HG02870 (cell line): ENCODE measurements around the gene AMPH.
A peak's percentile ranks its signal among the peaks of the same experiment; 100 is the strongest.
"Not testable (repeated sequence)": the region's sequence is repeated elsewhere in the genome, so short reads cannot be mapped to it uniquely, and the experiment has no call there.

ENCODE experiments used
- ATAC-seq: cut with Tn5 transposase; IDR thresholded peaks from one replicate; pipeline ENCODE4 v1.9.1; 2021; ENCODE audit warnings: mild to moderate bottlenecking, moderate library complexity; ENCODE audit not compliant: unreplicated experiment

The AMPH gene

GRCh38 chr7:38359071-38359601 is 272.0 kb downstream of the AMPH start:
- peak; percentile 70 for ATAC-seq

- not testable (repeated sequence) for ATAC-seq
These were observed 272.8 kb downstream of the AMPH start for GRCh38 chr7:38358273-38358831.

- not testable (repeated sequence) for ATAC-seq
These were observed 276.8 kb downstream of the AMPH start for GRCh38 chr7:38354271-38354851.

GRCh38 chr7:38353431-38353881 is 277.7 kb downstream of the AMPH start:
- not testable (repeated sequence) for ATAC-seq

GRCh38 chr7:38351601-38352000 is 279.6 kb downstream of the AMPH start:
- ATAC-seq = no peak

GRCh38 chr7:38350777-38351176 is 280.4 kb downstream of the AMPH start:
- not testable (repeated sequence) for ATAC-seq

GRCh38 chr7:38349869-38350583 is 281.1 kb downstream of the AMPH start:
- peak; percentile 76 for ATAC-seq

- peak; percentile 23 for ATAC-seq
These were observed 281.9 kb downstream of the AMPH start for GRCh38 chr7:38349126-38349795.

- ATAC-seq = peak; percentile 44
These were observed 285.6 kb downstream of the AMPH start for GRCh38 chr7:38345299-38346172.

- not testable (repeated sequence) for ATAC-seq
These were observed 286.4 kb downstream of the AMPH start for GRCh38 chr7:38344741-38345140.

GRCh38 chr7:38342135-38342534 is 289.0 kb downstream of the AMPH start:
- ATAC-seq = not testable (repeated sequence)

GRCh38 chr7:38341172-38341705 is 289.9 kb downstream of the AMPH start:
- ATAC-seq = peak; percentile 34

GRCh38 chr7:38339953-38340819 is 291.0 kb downstream of the AMPH start:
- ATAC-seq = no peak

- not testable (repeated sequence) for ATAC-seq
These were observed 295.0 kb downstream of the AMPH start for GRCh38 chr7:38336148-38336515.

- ATAC-seq = peak; percentile 96
These were observed 295.6 kb downstream of the AMPH start for GRCh38 chr7:38335492-38336147.

GRCh38 chr7:38335128-38335491 is 296.1 kb downstream of the AMPH start:
- no peak for ATAC-seq

GRCh38 chr7:38334163-38334562 is 297.0 kb downstream of the AMPH start:
- ATAC-seq = no peak
